ENCODE data around the gene MED7.
A peak's percentile ranks its signal among the peaks of the same experiment; 100 is the strongest.

The MED7 gene

GRCh38 chr5:157162919-157163510, 20.4 kb upstream of the MED7 start:
- ChIA-PET POLR2A (no interaction called here), CTCF (interaction anchor here (0.6 to 2.7 kb wide), 2 partner anchors 14 to 556 kb away, joined by 3 to 14 read pairs; no protein-coding TSS in a partner anchor)
- no peaks in the 10 kb centered on the region for H3K4me1 ChIP-seq (ENCODE audit: control insufficient read depth, insufficient read depth, low read length)
- no peak for TF ChIP-seq ZBTB44 (tag by site-specific recombination; IDR thresholded peaks at IDR 0.05)
- TF ChIP-seq ZNF626 (tag by site-specific recombination; IDR thresholded peaks at IDR 0.05): no peak
- no peak for TF ChIP-seq ZNF830 (tag by site-specific recombination; IDR thresholded peaks at IDR 0.05; ENCODE audit: low read depth)
- TF ChIP-seq SCRT2 (tag by site-specific recombination; IDR thresholded peaks at IDR 0.05): peak; percentile 55; the same call in 1 of the 2 replicates
- H3K36me3 ChIP-seq (ENCODE audit: control insufficient read depth in 2 of 2, insufficient read depth in 1 of 2, low read length in 2 of 2): no peaks in the 10 kb centered on the region
- H3K4me3 ChIP-seq (ENCODE audit: low read depth, low read length): no peak overlapping the region
- no peak overlapping the region for H3K27ac ChIP-seq (ENCODE audit: extremely low read depth, low read depth, low read length)
- H3K9me3 ChIP-seq (ENCODE audit: control insufficient read depth, insufficient read depth, low read depth, low read length): no peaks in the 10 kb centered on the region

- POLR2A ChIA-PET: no interaction called here
Observed at GRCh38 chr5:157161996-157162395, 19.3 kb upstream of the MED7 start.

GRCh38 chr5:157160001-157160400, 17.3 kb upstream of the MED7 start:
- ChIA-PET POLR2A (interaction anchor here (0.6 kb wide), 1 partner anchor 10 kb away, joined by 3 read pairs; no protein-coding TSS in a partner anchor), CTCF (no interaction called here)
- Histone ChIP-seq H3K4me3 (ENCODE audit: low read depth, low read length) (no peak overlapping the region), H3K9me3 (ENCODE audit: control insufficient read depth, insufficient read depth, low read depth, low read length) (no peaks in the 10 kb centered on the region), H3K4me1 (ENCODE audit: control insufficient read depth, insufficient read depth, low read length) (no peaks in the 10 kb centered on the region), H3K27ac (ENCODE audit: extremely low read depth, low read depth, low read length) (no peak overlapping the region), H3K36me3 (ENCODE audit: control insufficient read depth in 2 of 2, insufficient read depth in 1 of 2, low read length in 2 of 2) (no peaks in the 10 kb centered on the region)
- TF ChIP-seq KLF8 (tag by site-specific recombination; IDR thresholded peaks at IDR 0.05) (no peak), SP7 (tag by site-specific recombination; IDR thresholded peaks at IDR 0.05) (no peak), YY2 (tag by site-specific recombination; IDR thresholded peaks at IDR 0.05) (no peak), REST (tag by site-specific recombination; IDR thresholded peaks at IDR 0.05) (no peak)
- TF ChIP-seq, protein P1, sequence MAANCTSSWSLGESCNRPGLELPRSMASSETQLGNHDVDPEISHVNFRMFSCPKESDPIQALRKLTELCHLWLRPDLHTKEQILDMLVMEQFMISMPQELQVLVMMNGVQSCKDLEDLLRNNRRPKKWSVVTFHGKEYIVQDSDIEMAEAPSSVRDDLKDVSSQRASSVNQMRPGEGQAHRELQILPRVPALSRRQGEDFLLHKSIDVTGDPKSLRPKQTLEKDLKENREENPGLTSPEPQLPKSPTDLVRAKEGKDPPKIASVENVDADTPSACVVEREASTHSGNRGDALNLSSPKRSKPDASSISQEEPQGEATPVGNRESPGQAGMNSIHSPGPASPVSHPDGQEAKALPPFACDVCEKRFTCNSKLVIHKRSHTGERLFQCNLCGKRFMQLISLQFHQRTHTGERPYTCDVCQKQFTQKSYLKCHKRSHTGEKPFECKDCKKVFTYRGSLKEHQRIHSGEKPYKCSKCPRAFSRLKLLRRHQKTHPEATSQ (tag by site-specific recombination; IDR thresholded peaks at IDR 0.05): no peak

More at GRCh38 chr5:157161996-157162395, 19.3 kb upstream of the MED7 start:
- CTCF ChIA-PET: interaction anchor here (0.9 to 2.7 kb wide), 2 partner anchors 13 to 181 kb away, joined by 4 to 14 read pairs; no protein-coding TSS in a partner anchor
- Histone ChIP-seq H3K4me1 (ENCODE audit: control insufficient read depth, insufficient read depth, low read length) (no peaks in the 10 kb centered on the region), H3K9me3 (ENCODE audit: control insufficient read depth, insufficient read depth, low read depth, low read length) (no peaks in the 10 kb centered on the region), H3K36me3 (ENCODE audit: control insufficient read depth in 2 of 2, insufficient read depth in 1 of 2, low read length in 2 of 2) (no peaks in the 10 kb centered on the region), H3K4me3 (ENCODE audit: low read depth, low read length) (no peak overlapping the region), H3K27ac (ENCODE audit: extremely low read depth, low read depth, low read length) (no peak overlapping the region)
- TF ChIP-seq ZNF157 (tag by site-specific recombination; IDR thresholded peaks at IDR 0.05): no peak
- TF ChIP-seq ZNF26 (tag by site-specific recombination; IDR thresholded peaks at IDR 0.05): no peak
- TF ChIP-seq BCL11B (tag by site-specific recombination; IDR thresholded peaks at IDR 0.05; ENCODE audit: low read depth): no peak
